HG02763 (cell line): Measurements from ENCODE around the gene SELP.
A peak's percentile ranks its signal among the peaks of the same experiment; 100 is the strongest.
"Not testable (repeated sequence)": the region's sequence is repeated elsewhere in the genome, so short reads cannot be mapped to it uniquely, and the experiment has no call there.

ENCODE experiments used
- ATAC-seq: cut with Tn5 transposase; IDR thresholded peaks from one replicate; pipeline ENCODE4 v1.9.1; 2021; ENCODE audit warnings: mild to moderate bottlenecking, moderate library complexity; ENCODE audit not compliant: unreplicated experiment

The SELP gene

GRCh38 chr1:169630006-169630405 is at the start of gene SELP:
SELP (minus strand) TSS chr1:169630124; CDS start chr1:169630074, 50 bp downstream.
- no peak for ATAC-seq

GRCh38 chr1:169679692-169680091 is 49.8 kb upstream of the SELP start:
- ATAC-seq, result no peak

- ATAC-seq, result no peak
These were observed 46.1 kb upstream of the SELP start for GRCh38 chr1:169676001-169676400.

GRCh38 chr1:169670836-169671235 is 40.9 kb upstream of the SELP start:
- no peak for ATAC-seq

GRCh38 chr1:169670244-169670643 is 40.3 kb upstream of the SELP start:
- ATAC-seq, result not testable (repeated sequence)

- ATAC-seq, result not testable (repeated sequence)
These were observed 38.0 kb upstream of the SELP start for GRCh38 chr1:169667699-169668596.

GRCh38 chr1:169667227-169667639 is 37.3 kb upstream of the SELP start:
- peak; percentile 54 for ATAC-seq

- ATAC-seq, result not testable (repeated sequence)
These were observed 32.8 kb upstream of the SELP start for GRCh38 chr1:169662680-169663079.

GRCh38 chr1:169661066-169661465 is 31.1 kb upstream of the SELP start:
- not testable (repeated sequence) for ATAC-seq

- not testable (repeated sequence) for ATAC-seq
These were observed 28.9 kb upstream of the SELP start for GRCh38 chr1:169658777-169659176.

GRCh38 chr1:169653873-169654272 is 23.9 kb upstream of the SELP start:
- no peak for ATAC-seq

GRCh38 chr1:169651035-169651434 is 21.1 kb upstream of the SELP start:
- ATAC-seq, result no peak

- ATAC-seq, result no peak
These were observed 20.6 kb upstream of the SELP start for GRCh38 chr1:169650551-169650950.

GRCh38 chr1:169648709-169649108 is 18.8 kb upstream of the SELP start:
- no peak for ATAC-seq

GRCh38 chr1:169648187-169648586 is 18.3 kb upstream of the SELP start:
- no peak for ATAC-seq

GRCh38 chr1:169647512-169647911 is 17.6 kb upstream of the SELP start:
- ATAC-seq, result no peak

- ATAC-seq, result no peak
These were observed 14.4 kb upstream of the SELP start for GRCh38 chr1:169644297-169644696.

- no peak for ATAC-seq
These were observed 5.0 kb upstream of the SELP start for GRCh38 chr1:169634877-169635276.

- no peak for ATAC-seq
These were observed 4.2 kb upstream of the SELP start for GRCh38 chr1:169634145-169634544.

GRCh38 chr1:169631249-169631648 is 1.3 kb upstream of the SELP start:
- ATAC-seq, result no peak

- no peak for ATAC-seq
These were observed 5.0 kb downstream of the SELP start for GRCh38 chr1:169624912-169625311.

- no peak for ATAC-seq
These were observed 5.8 kb downstream of the SELP start for GRCh38 chr1:169624122-169624521.
